Peyer's patch (tissue), 4 donors: ENCODE results near the gene ZBTB7C.

Experiments
- POLR2A ChIP-seq, 2 donors: fragments of 450-650 bp; IDR thresholded peaks; one replicate each; pipeline ENCODE4 v1.5.1; 2017; ENCODE audit warnings: antibody characterized with exemption in 2 of 2, mild to moderate bottlenecking in 2 of 2, moderate library complexity in 2 of 2
- TF ChIP-seq, protein P1 (sequence below), 6 experiments: fragments of 450-650 bp in 4 of 6; fragments of 200-600 bp in 2 of 6; sonication (generic) in 1 of 6; IDR thresholded peaks; one replicate each; pipeline ENCODE4 v1.5.1; 2017 to 2019; ENCODE audit warnings: antibody characterized with exemption in 6 of 6, mild to moderate bottlenecking in 3 of 6, moderate library complexity in 1 of 6

DNA sequence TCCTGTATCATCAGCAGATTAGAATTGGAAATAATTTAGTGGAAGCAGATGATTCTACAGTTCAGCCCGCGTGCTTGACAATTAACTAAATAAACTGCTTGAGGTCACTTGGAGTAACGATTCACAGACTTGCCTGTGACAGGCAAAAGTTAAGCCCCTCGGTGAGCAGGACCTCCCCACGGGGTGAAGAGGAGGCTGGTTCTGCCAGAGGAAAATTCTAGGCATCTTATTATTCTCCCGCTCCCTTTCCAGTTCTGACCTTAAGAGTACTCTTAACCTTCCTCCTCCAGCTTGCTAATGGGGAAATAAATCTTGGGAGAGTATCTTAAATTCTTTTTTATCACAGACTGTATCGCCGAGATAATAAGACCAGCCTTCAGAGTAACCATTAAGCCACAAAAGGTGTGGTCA lies 309.0 kb downstream of the ZBTB7C start:
- TF ChIP-seq, protein P1, sequence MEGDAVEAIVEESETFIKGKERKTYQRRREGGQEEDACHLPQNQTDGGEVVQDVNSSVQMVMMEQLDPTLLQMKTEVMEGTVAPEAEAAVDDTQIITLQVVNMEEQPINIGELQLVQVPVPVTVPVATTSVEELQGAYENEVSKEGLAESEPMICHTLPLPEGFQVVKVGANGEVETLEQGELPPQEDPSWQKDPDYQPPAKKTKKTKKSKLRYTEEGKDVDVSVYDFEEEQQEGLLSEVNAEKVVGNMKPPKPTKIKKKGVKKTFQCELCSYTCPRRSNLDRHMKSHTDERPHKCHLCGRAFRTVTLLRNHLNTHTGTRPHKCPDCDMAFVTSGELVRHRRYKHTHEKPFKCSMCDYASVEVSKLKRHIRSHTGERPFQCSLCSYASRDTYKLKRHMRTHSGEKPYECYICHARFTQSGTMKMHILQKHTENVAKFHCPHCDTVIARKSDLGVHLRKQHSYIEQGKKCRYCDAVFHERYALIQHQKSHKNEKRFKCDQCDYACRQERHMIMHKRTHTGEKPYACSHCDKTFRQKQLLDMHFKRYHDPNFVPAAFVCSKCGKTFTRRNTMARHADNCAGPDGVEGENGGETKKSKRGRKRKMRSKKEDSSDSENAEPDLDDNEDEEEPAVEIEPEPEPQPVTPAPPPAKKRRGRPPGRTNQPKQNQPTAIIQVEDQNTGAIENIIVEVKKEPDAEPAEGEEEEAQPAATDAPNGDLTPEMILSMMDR (IDR thresholded peaks at IDR 0.05) = no peak
- no peak for TF ChIP-seq POLR2A (IDR thresholded peaks at IDR 0.05)
